Astrocyte of the hippocampus (primary cell): ENCODE measurements around the gene SLC6A17.

Experiments used
- DNase-seq: peaks from one replicate; pipeline ENCODE4 v3.0.0; 2011; ENCODE audit warnings: low read depth, low spot score

SLC6A17 gene

DNA sequence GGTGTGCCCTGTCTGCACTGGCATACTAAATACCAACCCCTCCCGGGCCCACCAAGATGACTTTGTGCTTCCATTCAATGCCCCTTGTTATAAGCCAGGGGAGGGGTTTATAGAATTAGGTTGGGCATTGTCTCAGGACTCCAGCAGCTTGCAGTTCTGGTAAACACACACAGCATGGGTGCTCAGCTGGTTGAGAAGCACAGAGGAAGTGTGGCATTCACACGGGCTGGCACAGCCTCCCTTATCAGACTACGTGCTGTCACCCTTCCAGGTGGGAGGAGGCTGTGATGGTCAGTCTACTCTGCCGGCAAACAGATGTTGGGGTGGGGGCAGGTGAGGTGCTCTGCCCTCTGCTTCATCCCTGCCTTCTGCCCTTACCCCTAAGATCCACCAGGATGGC, 15.0 kb upstream of the SLC6A17 start:
- DNase-seq = no peak

DNA sequence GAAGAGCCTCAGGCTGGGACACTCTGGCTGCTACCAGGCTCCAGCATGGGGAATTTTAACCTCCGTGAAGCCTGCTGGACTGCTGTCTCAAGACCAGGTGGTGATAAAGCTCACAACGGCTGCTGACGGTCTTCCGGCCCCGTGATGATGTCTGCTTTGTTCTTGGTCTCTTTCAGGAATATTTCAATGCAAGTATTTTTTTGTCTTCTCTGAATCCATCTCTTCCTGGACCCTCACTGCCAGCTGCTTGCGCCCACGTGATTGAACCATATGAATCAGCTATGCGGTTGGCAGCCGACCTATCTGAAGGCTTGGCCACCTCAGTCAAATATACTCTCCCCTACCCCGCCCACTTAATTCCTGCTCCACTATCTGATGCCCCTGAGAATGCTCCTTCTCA, 14.6 kb upstream of the SLC6A17 start:
- DNase-seq = no peak

DNA sequence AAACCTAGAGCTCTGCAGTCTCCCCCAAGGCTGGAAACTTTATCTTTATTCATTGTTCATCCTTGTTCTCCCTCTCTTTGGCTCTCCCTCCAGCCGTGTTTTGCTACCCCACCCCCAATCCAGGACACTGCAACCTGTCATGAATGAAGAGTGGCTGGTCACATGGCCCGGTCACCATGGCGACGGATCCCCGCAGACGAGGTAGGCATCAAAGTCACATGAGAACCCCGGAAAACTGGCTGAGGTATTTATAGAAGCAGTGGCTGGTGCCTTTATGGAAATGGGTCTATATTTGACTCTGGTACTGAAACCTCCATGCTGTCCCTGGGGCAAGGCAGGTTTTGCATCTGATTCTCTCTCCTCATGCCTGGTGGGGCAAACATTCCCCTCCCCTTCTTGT, 13.4 kb upstream of the SLC6A17 start:
- no peak for DNase-seq

DNA sequence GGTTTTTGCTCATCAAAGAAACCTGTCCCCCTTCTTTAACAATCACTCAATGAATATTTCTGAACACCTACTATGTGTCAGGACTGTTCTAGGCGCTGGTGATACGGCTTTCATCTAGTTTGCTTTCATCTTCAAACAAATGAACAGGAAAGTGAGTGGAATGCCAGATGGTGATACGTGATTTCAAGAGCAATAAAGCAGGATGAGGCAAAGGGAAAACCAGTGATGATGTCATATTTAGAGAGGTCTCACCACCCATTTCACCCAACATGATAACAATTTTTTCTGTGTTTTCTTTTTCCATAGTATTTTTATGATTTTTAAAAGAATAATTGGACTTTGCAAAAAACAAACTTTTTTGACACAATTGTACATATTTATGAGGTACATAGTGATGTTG, 11.3 kb upstream of the SLC6A17 start:
- no peak for DNase-seq

DNA sequence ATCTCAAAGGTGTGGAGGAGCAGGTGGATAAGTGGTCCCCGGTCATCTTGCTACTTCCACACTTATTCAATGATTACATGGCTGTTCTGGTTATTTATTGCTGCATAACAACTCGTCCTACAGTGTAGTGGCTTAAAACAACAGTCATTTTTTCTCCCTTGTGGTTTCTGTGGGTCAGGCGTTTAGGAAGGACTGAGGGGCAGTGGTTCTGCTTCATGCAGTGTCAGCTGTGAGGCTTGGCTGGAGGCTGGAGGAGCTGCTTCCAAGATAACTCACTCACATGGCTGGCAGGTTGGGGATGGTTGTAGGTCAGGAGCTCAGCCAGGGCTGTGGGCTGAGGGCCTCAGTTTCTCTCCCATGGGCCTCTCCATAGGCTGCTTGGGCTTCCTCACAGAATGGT, 5.9 kb upstream of the SLC6A17 start:
- no peak for DNase-seq

DNA sequence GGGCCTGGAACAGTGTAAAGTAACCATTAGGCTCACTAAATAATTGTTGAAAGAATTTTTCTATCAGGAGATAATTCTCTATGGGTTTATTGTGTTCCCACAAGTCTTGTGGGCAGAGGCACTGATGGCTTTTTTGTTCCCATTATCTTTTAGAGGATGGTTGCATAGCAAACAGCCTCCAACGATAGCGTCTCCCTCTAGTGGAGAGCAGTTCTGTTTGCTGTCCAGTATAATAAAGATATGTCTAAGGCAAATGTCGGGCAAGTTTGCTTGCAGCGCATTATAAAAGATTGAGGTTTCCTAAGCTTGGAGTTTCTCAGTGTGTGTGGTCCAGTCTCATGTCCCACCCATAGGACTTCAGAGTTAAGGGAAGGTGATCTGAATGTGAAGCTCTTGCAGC, 1.3 kb upstream of the SLC6A17 start:
- DNase-seq = no peak

DNA sequence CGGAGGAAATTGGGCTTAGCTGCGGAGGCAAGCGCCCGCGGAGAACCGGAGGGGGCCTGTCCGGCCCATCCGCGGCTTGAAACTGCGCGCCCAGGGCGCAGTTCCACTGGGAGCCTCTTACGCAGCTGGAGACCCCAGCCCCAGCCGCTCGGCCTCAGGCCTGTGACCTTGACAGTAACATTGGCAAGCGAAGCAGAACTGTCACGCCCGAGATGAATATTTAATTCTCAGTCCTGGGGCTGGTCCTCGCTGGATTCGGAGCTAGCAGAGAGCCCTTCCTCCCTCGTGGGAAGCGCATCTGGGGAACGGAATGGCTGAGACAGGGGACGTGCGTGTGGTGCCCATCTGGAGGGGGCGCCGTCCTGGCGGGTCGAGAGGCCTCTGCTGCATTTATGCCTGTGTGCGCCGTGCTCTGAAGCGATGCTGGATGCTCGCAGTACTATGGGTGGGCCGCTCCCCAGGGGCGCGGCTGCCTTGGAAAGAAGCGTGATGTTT, 928 bp downstream of the SLC6A17 start:
- peak; percentile 20 for DNase-seq

DNA sequence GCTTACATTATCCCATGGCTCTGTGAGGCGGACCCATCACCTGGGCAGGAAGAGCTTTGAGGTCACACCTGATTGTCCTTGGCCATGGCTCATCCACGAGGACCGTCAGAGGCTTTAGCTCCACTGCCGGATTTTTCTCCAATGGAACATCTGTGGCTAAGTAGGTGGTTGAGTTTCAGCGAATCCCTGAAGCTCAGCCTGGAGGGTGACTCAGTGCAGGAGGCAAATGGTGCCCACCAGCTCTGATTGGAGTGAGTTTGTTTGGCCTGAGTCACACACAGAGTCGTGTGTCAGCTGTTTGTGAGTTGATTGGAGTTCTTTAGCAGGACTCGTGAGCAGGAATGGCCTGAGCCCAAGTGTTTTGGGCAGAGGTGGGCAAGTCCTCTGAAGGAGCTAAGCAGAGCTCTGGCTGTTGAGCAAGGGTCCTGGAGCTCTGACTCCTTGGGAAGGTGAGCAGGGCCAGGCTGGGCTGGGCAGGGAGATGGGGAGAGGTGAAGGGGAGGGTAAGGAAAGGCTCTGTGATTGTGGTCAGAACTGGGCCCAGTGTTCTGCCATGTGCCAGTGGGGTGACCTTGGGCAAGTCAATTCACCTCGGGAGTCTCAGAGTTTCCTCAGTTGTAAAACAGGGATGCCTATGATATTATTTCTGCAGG, 2.0 kb downstream of the SLC6A17 start:
- DNase-seq = peak; percentile 29

DNA sequence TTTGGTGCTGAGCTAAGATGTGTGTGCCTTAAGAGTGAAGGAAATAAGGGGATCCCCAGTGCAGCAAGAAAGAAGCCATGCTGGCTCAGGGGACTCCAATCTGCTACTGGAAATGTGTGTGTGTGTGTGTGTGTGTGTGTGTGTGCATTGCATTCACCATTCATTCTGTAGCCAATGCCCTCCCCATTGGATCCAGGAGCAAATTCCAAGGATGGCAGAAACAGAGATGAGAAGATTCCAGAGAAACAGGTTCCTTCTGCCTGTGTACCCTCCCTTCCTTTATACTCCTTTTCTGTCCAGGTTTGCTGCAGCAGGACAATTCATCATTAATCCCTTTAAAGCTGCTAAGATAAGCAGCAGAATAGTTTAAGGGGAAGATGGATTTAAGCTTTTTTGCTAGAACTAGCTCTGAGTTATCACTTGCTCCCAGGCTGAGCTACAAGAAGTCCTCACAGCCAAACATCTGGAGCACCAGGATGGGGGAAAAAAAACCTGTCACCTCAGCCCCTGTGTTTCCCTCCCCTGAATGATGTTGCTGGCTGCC, 3.2 kb downstream of the SLC6A17 start:
- DNase-seq = no peak

DNA sequence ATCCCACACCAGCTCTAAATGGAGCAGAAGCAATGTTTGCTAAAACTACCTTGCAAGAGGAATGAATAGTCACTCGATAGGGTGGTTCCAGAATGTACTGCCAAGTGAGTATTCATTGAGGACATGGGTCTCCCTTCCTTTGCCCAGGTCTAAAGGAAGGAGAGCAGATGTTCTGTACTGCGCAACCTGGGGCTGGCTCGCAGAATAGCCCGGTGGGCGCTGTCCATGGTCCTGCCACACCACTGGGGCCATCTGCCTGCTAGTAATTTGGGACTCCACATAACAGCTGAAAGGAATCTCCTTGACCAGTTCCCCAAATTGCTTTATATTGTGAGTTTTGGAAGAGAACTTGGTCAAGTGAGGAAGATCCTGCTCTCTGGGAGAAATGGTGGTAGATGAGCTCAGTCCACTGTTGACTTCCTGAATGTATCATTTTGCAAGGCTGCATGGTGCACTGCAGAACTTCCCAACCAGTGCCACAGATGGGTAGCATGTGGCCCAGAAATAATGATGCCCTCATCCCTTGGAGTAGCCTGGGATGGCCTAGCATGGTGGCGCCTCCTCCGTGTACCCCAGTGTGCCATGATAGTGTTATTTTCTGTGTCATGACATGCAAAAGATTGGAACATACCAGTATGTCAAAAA, 5.7 kb downstream of the SLC6A17 start:
- DNase-seq = peak; percentile 83

DNA sequence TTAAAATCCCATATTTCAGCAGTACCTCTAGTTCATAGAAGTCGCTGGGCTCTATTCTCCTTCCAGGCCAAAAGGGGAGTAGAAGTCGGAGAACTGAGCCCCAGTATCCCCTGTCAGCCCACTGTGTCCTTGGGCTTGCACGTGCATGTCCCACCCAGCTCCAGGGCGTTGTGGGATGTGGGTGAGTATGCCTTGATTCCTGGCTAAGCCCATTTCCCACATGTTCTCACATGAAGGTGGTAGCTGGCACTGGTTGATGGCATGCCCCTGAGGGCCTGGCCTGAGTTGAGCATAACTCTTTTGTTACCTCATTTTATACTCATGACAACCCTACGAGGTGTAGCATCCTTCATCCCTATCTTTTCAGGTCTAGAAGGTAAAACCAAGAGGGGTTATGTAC, 8.0 kb downstream of the SLC6A17 start:
- no peak for DNase-seq

DNA sequence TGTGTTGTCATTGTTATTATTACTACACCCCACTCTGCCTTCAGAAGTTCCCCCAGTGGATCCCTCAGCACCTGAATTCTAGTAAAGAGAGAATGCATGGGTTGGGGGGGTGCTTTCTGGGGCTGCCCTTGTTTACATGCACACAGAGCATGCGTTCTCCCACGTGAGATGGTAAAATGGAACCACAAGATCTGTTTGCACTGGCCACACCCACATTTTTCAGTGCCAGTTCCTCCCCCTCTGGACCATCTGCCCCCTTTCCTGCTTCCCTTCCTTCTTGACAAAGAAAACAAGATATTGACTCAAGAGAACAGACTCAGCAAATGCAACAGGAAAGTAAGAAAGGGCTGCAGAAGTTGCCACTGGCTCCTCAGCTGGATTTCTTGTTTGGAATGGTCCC, 8.9 kb downstream of the SLC6A17 start:
- no peak for DNase-seq

DNA sequence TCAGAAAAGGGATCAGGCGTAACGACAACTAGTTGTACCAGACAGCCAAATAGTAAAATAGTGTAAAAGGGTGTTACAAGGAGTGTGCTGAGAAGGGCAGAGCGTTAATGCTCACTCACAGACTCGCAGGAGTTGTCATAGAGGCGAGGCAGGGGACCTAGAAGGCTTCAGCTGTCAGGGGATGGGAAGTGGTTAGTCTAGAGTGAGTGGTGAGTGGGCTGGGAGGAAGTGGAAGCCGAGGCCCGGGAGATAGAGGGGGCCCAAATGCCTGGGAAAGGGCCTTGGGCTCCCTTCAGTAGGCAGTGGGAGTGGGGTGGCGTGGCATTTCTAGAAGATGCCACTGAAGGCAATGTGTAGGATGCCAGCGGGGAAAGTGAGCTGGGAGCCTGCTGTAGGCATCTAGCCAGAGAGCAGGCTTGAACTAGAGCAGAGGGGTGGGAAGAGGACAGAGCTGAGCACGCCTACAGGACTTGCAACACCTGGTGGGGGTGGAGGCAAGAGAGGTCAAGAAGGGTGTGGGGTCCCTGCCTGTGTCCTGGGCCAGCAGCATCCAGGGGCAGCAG, 10.3 kb downstream of the SLC6A17 start:
- no peak for DNase-seq

DNA sequence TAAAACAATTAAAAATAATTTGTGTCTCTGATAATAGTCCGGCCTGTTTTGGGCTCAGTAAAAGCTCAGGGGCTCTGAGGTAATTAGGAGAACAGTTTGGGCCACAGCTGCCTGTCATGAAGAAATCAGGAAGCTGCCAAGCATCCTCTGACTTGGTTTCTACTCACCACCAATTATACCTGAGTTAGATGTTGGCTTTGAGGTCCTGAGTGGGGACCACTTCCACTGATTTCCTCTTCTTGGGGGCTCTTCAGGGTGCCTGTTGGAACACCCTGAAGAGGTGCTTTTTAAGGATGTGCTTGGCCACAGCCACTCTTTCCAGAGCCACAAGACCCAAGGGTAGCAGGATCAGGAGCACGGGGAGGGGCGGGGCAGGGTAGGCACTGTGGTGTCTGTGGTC, 10.9 kb downstream of the SLC6A17 start:
- DNase-seq = no peak

DNA sequence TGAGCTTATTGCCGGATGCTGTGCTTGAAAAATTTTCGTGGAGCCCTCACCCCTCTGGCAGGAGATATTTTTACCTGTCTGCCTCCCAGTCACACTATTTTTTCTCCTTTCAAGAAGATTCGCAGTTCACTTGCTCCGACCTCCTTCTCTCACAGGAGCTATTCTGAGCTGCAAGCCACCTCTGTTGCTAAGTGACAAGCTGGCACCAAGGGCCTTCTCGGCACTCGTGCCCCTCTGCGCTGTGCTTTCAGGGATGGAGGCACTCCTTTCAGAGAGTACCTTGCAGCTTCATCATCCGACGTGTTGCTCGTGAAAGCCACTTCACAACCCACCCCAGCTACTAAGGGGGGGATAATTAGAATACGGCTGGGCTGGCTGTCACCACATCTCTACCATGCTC, 11.6 kb downstream of the SLC6A17 start:
- DNase-seq = no peak

DNA sequence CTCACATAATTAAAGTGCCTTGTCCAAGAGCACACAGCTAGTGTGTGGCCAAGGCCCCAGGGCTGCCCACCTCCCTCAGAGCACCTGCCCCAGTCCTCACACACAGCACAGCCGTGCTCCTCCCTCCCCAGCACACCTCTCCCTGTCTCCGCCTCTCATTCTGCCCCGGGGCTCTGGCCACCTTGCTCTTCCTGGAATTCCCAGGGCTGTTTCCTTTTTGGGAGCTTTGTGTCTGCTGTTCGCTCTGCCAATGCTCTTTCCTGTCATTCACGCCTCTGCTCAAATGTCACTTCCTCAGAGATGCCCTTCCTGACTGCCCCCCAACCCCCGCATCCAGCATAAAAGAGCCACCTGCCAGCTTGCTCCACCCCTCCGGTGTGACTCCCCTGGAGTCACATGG, 13.3 kb downstream of the SLC6A17 start:
- no peak for DNase-seq

DNA sequence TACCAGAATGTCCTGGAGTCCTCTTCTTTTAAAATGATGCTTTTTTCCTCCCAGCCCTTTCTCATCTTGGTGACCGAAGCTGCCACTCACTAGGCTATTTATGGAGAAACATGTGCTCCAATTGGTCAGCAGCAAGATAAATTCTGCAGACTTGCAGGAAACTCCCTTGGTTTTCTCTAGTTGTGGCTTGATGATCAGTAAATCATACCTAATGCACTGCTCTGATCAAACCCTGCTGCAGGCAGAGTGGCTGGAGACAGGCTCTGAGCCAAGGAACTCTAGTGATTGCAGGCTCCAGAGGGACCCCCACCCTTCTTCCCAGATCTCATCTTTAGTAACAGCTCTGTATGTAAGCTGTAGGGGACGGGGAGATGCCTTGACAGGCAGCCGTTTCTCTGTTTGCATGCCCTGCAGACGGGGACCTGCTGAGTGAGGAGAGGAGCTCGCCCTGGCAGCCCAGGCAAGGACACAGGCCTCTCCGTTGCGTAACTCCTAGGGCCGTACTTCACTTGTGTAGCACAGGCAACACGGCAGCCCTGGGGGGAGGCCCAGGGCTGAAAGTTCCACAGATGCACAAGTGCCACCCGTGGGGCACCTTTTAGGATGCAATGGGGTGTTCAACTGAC, 14.5 kb downstream of the SLC6A17 start:
- no peak for DNase-seq

DNA sequence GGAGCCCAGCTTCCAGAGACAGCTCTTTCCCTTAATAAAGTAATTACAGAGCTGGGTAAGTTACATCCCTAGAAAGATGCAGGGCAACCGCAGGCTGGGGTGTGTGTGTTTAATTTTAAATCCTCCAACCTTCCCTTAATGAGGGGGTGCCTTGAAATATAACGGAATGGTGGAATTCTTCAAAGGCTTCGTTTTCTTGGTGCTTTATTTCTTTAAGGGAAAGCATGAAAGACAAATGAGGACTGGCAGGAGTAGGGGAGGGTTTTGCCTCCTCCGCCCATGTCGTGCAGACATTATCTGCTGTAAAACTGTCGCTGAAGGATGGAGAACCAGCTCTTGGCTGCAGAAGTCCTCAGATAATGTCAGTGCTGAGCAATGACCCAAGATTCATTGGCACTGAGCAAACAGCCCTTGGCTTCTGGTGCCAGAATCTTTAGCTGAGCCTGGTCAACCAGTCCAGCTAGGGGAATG, 15.5 kb downstream of the SLC6A17 start:
- no peak for DNase-seq

DNA sequence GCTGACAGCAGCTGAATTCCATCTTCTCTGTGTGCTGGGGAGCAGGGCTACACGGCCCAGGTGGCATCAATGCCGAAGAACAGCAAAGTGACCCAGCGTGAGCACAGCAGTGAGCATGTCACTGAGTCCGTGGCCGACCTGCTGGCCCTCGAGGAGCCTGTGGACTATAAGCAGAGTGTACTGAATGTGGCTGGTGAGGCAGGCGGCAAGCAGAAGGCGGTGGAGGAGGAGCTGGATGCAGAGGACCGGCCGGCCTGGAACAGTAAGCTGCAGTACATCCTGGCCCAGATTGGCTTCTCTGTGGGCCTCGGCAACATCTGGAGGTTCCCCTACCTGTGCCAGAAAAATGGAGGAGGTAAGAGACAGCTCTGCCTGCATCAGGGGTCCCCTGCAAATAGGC, 16.6 kb downstream of the SLC6A17 start:
- no peak for DNase-seq

DNA sequence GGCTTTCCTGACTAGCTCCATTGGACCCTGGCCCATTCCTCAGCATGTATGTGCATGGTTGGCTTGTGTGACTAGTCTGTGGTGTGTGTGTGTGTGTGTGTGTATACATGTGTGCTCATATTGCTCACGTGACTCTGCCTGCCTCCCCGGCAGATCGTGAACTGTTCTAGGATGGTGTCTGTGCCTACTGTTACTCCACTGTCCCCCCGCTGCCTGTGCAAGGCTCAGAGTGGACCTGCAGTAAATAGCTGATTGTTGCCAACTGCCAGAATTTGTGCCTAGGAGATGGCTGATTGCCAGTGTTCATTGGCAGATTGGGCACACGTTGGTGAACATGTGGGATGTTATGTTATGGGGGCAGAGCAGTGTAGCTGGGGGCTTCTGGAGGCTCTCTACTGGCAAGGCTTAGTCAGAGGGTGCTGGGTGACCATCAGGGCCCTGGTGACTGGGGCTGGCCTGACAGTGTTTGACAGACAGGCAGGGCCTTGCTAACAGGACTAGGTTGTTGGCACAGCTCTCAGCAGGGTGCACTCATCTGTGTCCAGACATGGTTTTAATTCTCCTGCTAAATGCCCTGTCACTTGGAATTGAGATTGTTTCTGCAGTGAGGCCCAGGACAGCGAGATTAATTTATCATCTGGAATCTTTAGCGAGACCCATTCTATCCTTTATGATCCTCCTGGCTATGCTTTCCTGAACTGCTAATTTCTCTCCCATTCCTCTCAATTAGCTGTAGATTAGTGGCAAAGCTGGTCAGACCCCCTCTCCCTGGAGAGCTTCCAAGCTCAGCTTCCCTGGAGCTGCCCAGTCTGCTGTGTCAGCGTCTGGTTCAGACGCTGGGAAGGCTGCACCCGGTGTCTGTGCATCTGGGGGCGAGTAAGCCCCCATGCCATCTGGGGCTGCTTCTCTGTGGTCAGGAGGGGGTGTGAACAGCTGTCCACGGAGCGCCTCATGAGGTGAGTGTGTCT, 20.8 kb downstream of the SLC6A17 start:
- peak; percentile 18 for DNase-seq

DNA sequence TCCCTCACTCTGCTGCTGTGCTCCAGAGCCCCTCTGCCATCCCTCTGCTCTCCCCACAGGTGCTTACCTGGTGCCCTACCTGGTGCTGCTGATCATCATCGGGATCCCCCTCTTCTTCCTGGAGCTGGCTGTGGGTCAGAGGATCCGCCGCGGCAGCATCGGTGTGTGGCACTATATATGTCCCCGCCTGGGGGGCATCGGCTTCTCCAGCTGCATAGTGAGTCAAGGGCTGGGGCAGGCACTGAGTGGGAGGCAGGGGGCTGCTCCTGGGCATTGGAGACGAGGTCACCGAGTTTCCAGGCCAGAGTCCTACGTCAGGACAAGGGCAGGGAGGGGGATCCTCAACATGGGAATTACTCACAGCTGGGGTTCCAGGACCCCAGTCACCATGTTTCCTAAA, 21.7 kb downstream of the SLC6A17 start:
- DNase-seq = no peak
